ENCODE data around the gene TANGO2. TPM values are rescaled to one million over a fixed set of nuclear protein-coding genes. Genes with fewer than 3 reads are reported as not detected.

Gene TANGO2
- total RNA-seq, 1 experiment from 2014 or later = 14.6 TPM

GRCh38 chr22:20088263-20088648 lies 67.3 kb downstream of the TANGO2 start:
- Mint-ChIP-seq H3K27me3 (ENCODE audit: low read depth) (no peaks in the 10 kb centered on the region), H3K4me1 (peaks cover 20% of the 10 kb centered on the region in 2 experiments), H3K9me3 (no peaks in the 10 kb centered on the region), H3K27ac (no peak overlapping the region), H3K4me3 (no peak overlapping the region), H3K36me3 (ENCODE audit: insufficient read depth in 1 of 3, low read depth in 3 of 3) (peaks cover 69 to 83% (median 82%) of the 10 kb centered on the region in 3 experiments; a peak in 6 of 7 replicates)
- no peak overlapping the region for H2BK120ac ChIP-seq (ENCODE audit: low read depth, low read length, poor library complexity, severe bottlenecking)
- H2AFZ ChIP-seq (ENCODE audit: low read length) = no peak overlapping the region
- no peak overlapping the region for H3K23ac ChIP-seq (ENCODE audit: insufficient read length, low read depth, low read length)
- no peak overlapping the region for H2BK5ac ChIP-seq (ENCODE audit: insufficient read length, low read length)
- no peak overlapping the region for H2AK5ac ChIP-seq (ENCODE audit: insufficient read length, low read length)
- peaks cover 10% of the 10 kb centered on the region for H3K79me1 ChIP-seq (ENCODE audit: insufficient read depth, low read depth, low read length, poor library complexity, severe bottlenecking)
- no peak overlapping the region for H3K18ac ChIP-seq (ENCODE audit: insufficient read length, low read depth, low read length)
- no peaks in the 10 kb centered on the region for H3K9me3 ChIP-seq (ENCODE audit: control insufficient read depth, low read depth, low read length)
- H3K79me2 ChIP-seq (ENCODE audit: insufficient read depth, low read length) = peaks cover 13% of the 10 kb centered on the region; the same call in 1 of the 2 replicates
- no peak overlapping the region for H3T11ph ChIP-seq (ENCODE audit: low read length)
- H4K5ac ChIP-seq (ENCODE audit: insufficient read length, low read depth, low read length) = no peak overlapping the region
- H3K4me1 ChIP-seq (ENCODE audit: insufficient read depth, low read length) = no peaks in the 10 kb centered on the region; the same call in 1 of the 2 replicates
- no peak overlapping the region for H3K56ac ChIP-seq (ENCODE audit: insufficient read length, low read depth, low read length)
- H2BK15ac ChIP-seq (ENCODE audit: low read depth, low read length) = no peak overlapping the region
- H3K4me2 ChIP-seq (ENCODE audit: insufficient read depth, insufficient read length, low read length) = no peak overlapping the region
- no peak overlapping the region for H4K91ac ChIP-seq (ENCODE audit: insufficient read length, low read depth, low read length)
- no peaks in the 10 kb centered on the region for H3K23me2 ChIP-seq (ENCODE audit: insufficient read length, low read depth, low read length, poor library complexity, severe bottlenecking)
- H3K14ac ChIP-seq (ENCODE audit: insufficient read depth, low read length) = no peak overlapping the region
- TF ChIP-seq CTCF (conservative IDR thresholded peaks at IDR 0.05) = no peak
- H4K20me1 ChIP-seq (ENCODE audit: control insufficient read depth, insufficient read depth, insufficient read length) = peaks cover 6% of the 10 kb centered on the region
- WGBS (ENCODE audit: extremely low coverage, insufficient read length, low lambda C conversion rate) = no CpG with 5 or more reads among the region's 8 CpGs
- H3K4ac ChIP-seq (ENCODE audit: low read depth, low read length) = no peak overlapping the region
- no peaks in the 10 kb centered on the region for H3K27me3 ChIP-seq (ENCODE audit: insufficient read depth, low read length)
- no peak overlapping the region for H4K8ac ChIP-seq (replicated peaks; ENCODE audit: insufficient read length, low read depth, low read length)
- H3K9ac ChIP-seq (ENCODE audit: extremely low read depth, insufficient read length, low read length) = no peak overlapping the region
- DNase-seq = no peak
- H2BK12ac ChIP-seq (ENCODE audit: insufficient read length, low read depth, low read length) = no peak overlapping the region
- no peak overlapping the region for H2BK20ac ChIP-seq (ENCODE audit: low read depth, low read length, poor library complexity, severe bottlenecking)
- no peak overlapping the region for H3K27ac ChIP-seq (ENCODE audit: insufficient read length, low read depth, low read length)
